GM19328 (cell line): ENCODE results near the gene ARL8B.
"Not testable (repeated sequence)": the region's sequence is repeated elsewhere in the genome, so short reads cannot be mapped to it uniquely, and the experiment has no call there.

ENCODE experiments used
- ATAC-seq: cut with Tn5 transposase; IDR thresholded peaks from one replicate; pipeline ENCODE4 v1.9.1; 2021; ENCODE audit warnings: mild to moderate bottlenecking, moderate library complexity; ENCODE audit not compliant: unreplicated experiment

Gene ARL8B

GRCh38 chr3:5122030-5122740 is at the start of gene ARL8B:
ARL8B (plus strand) TSS chr3:5122292; CDS start chr3:5122466, 174 bp downstream.
- ATAC-seq: peak; percentile 97

DNA sequence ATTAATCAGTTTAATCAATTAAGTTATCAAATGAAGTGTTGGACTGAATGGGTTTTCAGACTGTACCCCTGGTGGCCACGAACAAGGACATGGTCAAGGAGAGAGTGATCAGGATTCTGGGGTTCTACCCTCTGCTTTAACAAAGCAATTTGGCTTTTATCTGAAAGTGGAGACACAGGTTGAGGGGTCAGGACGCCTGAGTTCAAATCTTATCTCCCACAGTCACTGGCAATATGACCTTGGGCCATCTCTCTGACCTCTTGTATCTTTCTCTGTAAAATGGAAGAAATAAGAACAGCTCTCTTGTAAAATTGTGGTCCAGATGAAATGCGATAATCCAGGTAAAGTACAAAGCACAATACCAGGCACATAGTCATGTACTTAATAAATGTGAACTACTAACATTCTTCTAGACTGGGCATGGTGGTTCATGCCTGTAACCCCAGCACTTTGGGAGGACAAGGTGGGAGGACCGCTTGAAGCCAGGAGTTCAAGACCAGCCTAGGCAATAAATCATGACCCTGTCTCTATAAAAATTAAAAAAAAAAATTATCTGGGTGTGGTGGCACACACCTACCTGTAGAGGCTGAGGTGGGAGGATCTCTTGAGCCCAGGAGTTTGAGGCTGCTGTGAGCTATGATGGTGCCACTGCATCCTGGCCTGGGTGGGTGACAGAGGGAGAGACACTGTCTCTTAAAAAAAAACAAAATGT is 48.6 kb upstream of the ARL8B start:
- ATAC-seq: no peak

- no peak for ATAC-seq
These were observed 43.9 kb upstream of the ARL8B start for GRCh38 chr3:5078151-5078550.

- ATAC-seq: no peak
These were observed 42.3 kb upstream of the ARL8B start for GRCh38 chr3:5079761-5080160.

- ATAC-seq: no peak
These were observed 41.1 kb upstream of the ARL8B start for GRCh38 chr3:5080779-5081550.

GRCh38 chr3:5081973-5082788 is 39.9 kb upstream of the ARL8B start:
- not testable (repeated sequence) for ATAC-seq

- no peak for ATAC-seq
These were observed 39.3 kb upstream of the ARL8B start for GRCh38 chr3:5082789-5083115.

DNA sequence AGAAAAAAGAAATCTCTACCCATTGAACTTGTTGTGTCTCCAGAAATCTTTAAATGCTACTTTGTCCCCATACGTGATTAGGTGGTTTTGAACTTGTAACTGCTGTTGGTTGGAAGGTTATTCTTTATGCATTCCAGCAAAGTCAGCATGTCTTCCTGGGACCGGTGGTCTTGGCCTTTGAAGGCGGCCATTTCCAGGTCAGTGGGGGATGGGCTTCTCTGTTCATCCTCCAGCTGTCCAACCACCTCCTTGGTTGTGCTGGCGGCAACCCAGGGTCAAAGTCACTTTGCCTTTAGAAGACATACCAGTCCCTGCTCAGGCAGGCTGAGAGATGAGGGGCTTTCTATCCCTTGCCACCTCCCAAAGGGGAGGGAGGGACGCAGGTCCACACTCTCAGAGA is 37.9 kb upstream of the ARL8B start:
- no peak for ATAC-seq

DNA sequence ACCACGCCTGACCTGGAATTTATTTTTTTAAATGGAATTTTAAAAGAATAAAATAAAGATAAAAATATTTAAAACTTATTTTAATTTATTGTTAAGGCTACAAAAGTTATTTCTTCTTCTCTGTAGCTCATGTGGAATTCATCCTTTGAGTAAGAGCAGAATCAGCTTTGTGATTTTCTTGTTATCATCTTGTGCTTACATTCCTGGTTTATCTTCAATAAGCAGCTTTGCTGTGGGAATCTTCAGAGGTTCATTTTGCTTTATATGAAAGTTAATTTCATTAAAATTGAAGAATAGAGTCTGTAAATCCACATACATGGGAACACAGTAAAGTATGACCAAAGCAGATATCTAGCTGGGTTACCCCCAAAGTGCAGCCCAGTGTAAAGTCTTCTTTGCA is 35.4 kb upstream of the ARL8B start:
- no peak for ATAC-seq

DNA sequence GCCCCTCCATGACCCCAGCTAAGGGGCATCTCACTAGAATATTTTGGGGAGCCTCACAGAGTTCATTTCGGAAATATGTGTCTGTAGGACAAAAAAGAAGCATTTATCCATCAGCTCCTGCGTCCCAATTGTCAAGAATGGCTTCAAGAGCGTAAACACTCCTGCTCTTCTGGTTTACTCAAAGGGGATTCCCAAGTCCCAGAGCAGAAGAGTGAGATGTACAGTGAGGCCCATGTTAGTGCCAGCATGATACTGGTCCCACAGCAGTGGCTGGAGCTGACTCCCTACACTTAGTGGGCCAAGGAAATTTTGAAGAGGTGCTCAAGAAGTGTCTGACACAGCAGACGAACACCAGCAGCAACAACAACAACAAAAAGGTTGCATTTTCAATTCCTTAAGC is 34.9 kb upstream of the ARL8B start:
- ATAC-seq: no peak

GRCh38 chr3:5090197-5090596 is 31.9 kb upstream of the ARL8B start:
- no peak for ATAC-seq

DNA sequence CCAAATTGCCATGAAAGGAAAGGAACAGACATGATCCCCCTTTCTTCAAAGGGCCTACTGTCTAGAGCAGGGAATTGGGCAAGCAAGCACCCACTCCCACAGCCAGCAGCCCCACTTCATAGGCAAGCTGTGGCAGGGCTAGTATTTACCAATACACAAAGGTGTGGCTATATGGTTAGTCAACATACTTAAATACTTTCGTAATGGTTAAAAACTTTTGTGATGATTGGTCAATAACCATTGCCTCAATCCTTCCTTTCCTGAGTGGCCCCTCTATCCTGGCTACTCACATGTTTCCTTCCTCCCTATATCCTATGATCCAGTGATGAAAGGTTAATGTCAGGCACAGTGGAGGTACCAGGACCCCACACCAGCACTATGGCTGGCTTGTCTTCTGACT is 30.1 kb upstream of the ARL8B start:
- ATAC-seq: no peak

- ATAC-seq: no peak
These were observed 28.4 kb upstream of the ARL8B start for GRCh38 chr3:5093731-5094130.

GRCh38 chr3:5095886-5096285 is 26.2 kb upstream of the ARL8B start:
- no peak for ATAC-seq

DNA sequence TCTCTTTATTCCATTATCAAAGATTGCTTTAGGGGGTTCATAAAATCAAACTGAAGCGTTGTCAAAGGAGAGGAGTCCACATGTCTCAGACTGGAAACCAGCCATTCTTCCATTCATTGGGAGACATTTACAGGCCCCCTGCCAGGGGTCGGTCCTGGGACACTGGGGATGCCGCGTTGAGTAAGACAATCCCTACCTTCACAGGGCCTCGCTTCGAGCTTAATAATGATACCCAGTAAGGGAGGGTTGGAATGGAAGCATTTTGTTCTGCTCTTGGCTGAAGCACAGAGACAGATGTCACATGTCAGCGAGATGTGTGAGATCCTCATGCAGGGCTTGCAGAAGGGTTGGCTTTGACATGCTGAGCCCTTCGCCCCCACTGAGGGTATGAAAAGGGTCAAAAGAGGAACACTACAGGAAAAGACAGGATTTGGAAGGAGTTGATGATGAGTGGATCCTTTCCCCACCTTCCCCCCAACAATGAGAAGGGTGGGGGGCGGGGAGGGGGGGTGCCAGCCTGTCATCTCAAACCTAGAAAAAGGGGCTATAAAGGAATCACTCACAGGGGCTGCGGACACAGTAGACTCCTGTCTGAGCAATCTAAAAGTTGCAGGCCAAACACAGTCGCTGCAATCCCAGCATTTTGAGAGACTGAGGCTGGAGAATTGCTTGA is 25.6 kb upstream of the ARL8B start:
- no peak for ATAC-seq

GRCh38 chr3:5098346-5098745 is 23.7 kb upstream of the ARL8B start:
- no peak for ATAC-seq

- ATAC-seq: no peak
These were observed 19.6 kb upstream of the ARL8B start for GRCh38 chr3:5102532-5102931.

DNA sequence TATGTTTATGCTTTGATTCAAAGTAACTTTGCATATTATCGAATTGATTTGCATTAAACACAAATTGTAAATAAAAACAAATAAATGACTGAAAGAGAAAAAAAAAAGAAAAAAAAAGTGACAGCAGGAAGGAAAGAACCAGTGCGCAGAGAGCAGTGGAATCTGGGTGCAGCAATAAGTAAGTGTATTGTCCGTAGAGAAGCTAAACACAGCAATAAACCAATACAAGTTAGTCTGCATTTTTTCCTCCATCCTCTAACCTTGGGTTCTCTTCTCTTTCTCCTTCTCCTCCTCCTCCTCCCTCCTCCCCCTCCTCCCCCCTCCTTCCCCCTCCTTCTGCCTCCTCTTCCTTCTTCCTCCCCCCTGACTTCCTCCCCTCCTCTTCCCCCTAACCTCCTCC is 18.3 kb upstream of the ARL8B start:
- no peak for ATAC-seq

DNA sequence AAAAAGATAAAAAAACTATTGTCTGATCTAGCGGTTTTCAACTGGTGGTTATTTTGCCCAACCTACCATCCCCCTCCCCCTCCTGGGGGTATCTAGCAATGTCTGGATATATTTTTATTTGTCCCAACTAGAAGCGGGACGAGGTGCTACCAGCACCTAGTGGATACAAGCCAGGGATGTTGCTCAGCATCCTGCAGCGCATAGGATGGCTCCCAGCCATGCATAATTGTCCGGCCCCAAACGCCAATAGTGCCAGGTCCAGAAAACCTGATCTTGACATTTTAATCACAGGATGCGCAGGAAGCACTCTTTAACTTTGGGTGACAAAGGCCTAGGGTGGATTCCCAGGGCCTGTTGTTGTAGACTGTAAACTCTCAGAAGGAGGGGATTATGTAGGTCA is 17.0 kb upstream of the ARL8B start:
- ATAC-seq: no peak

- ATAC-seq: not testable (repeated sequence)
These were observed 15.7 kb upstream of the ARL8B start for GRCh38 chr3:5106371-5106770.

GRCh38 chr3:5106933-5107334 is 15.2 kb upstream of the ARL8B start:
- ATAC-seq: not testable (repeated sequence)
